Keratinocyte (primary cell): ENCODE data around the gene FAF1. TPM values are rescaled to one million over a fixed set of nuclear protein-coding genes. Genes with fewer than 3 reads are reported as not detected.

ENCODE experiments used
- DNase-seq: peaks from one replicate; pipeline ENCODE4 v3.0.0-alpha.2; 2011; ENCODE audit warnings: low read depth, missing footprints, low spot score
- FAIRE-seq: peaks from 2 replicates; lab custom pipeline; 2011; peaks lifted over from hg19 to GRCh38; lab: Jason Lieb, UNC
- H2AFZ ChIP-seq: 2 replicates; pipeline ENCODE4 v1.6.0; 2012; ENCODE audit warnings: low read length, control low read depth, inconsistent platforms; ENCODE audit not compliant: control insufficient read depth
- H3K27ac ChIP-seq: 2 replicates; pipeline ENCODE4 v1.5.1; 2011; ENCODE audit warnings: low read length; ENCODE audit not compliant: control insufficient read depth, insufficient read depth
- H3K27me3 ChIP-seq: 3 replicates; pipeline ENCODE4 v1.6.0; 2011; ENCODE audit warnings: low read length; ENCODE audit not compliant: control insufficient read depth, insufficient read depth; ENCODE audit errors: extremely low read depth
- H3K36me3 ChIP-seq, 2 experiments: 2 replicates in 1 of 2; 3 replicates in 1 of 2; pipeline ENCODE4 v1.5.1; 2011; ENCODE audit warnings: low read length in 2 of 2, mild to moderate bottlenecking in 1 of 2; ENCODE audit not compliant: control insufficient read depth in 2 of 2, insufficient read depth in 2 of 2; ENCODE audit errors: extremely low read depth in 1 of 2
- H3K4me1 ChIP-seq: 3 replicates; pipeline ENCODE4 v1.5.1; 2011; ENCODE audit warnings: low read length; ENCODE audit not compliant: control insufficient read depth, insufficient read depth; ENCODE audit errors: extremely low read depth
- H3K4me2 ChIP-seq: 3 replicates; pipeline ENCODE4 v1.6.0; 2011; ENCODE audit warnings: low read depth, low read length; ENCODE audit not compliant: control insufficient read depth, insufficient read depth; ENCODE audit errors: extremely low read depth
- H3K4me3 ChIP-seq, 3 experiments: fragments of 200-600 bp in 1 of 3; sonication (generic) in 1 of 3; 2 replicates in 2 of 3; 3 replicates in 1 of 3; pipeline ENCODE4 v1.5.1; 2011 to 2016; ENCODE audit warnings: low read length in 3 of 3, mild to moderate bottlenecking in 3 of 3, control low read depth in 2 of 3, inconsistent platforms in 1 of 3, low read depth in 1 of 3, mixed read lengths in 1 of 3, mixed run types in 1 of 3, moderate library complexity in 1 of 3; ENCODE audit not compliant: control insufficient read depth in 2 of 3, insufficient read depth in 2 of 3; ENCODE audit errors: extremely low read depth in 1 of 3
- H3K79me2 ChIP-seq: 2 replicates; pipeline ENCODE4 v1.6.0; 2012; ENCODE audit warnings: low read length; ENCODE audit not compliant: control insufficient read depth, insufficient read depth
- H3K9ac ChIP-seq: 3 replicates; pipeline ENCODE4 v1.6.0; 2011; ENCODE audit warnings: low read length; ENCODE audit not compliant: control insufficient read depth, insufficient read depth; ENCODE audit errors: extremely low read depth
- H3K9me1 ChIP-seq: 3 replicates; pipeline ENCODE4 v1.6.0; 2011; ENCODE audit warnings: low read length; ENCODE audit not compliant: control insufficient read depth, insufficient read depth; ENCODE audit errors: extremely low read depth
- H3K9me3 ChIP-seq: 2 replicates; pipeline ENCODE4 v1.5.1; 2012; ENCODE audit warnings: low read depth, low read length; ENCODE audit not compliant: control insufficient read depth
- H4K20me1 ChIP-seq: 3 replicates; pipeline ENCODE4 v1.6.0; 2011; ENCODE audit warnings: low read length; ENCODE audit not compliant: control insufficient read depth, insufficient read depth; ENCODE audit errors: extremely low read depth
- EZH2 ChIP-seq: IDR thresholded peaks from one replicate; pipeline ENCODE4 v1.6.1; 2012; ENCODE audit warnings: inconsistent platforms, mild to moderate bottlenecking, low read length, moderate library complexity
- dilution Hi-C: fragments of 300-500 bp; cut with MboI; formaldehyde crosslinking; loops from one replicate; pipeline ENCODE4 v1.7.0; 2020; ENCODE audit warnings: low sequenced_read_pairs; ENCODE audit not compliant: extremely low pct_ligation_motif_present
- polyA plus RNA-seq, 5 experiments: library from polyadenylated mRNA; depleted of rRNA in 3 of 5; stranded (reverse) in 3 of 5; stranded (forward) in 1 of 5; unstranded in 1 of 5; fragments of >200 nt; gene quantifications; 1 replicate in 1 of 5; 2 replicates in 3 of 5; 3 replicates in 1 of 5; pipeline versions ENCODE4 v1.2.1 to v1.2.3, GENCODE V29; 2011 to 2012; ENCODE audit warnings: missing spikeins in 2 of 5, low read depth in 1 of 5, low replicate concordance in 1 of 5
- TF ChIP-seq, protein P1 (sequence below), 3 experiments: IDR thresholded peaks in 1 of 3; conservative IDR thresholded peaks in 1 of 3; optimal IDR thresholded peaks in 1 of 3; 2 replicates in 2 of 3; 3 replicates in 1 of 3; pipeline versions ENCODE3 to v1.5.1; 2011; ENCODE audit warnings: low read length in 3 of 3, mild to moderate bottlenecking in 3 of 3, moderate library complexity in 2 of 3, control low read depth in 1 of 3, inconsistent platforms in 1 of 3; ENCODE audit not compliant: insufficient read depth in 2 of 3; ENCODE audit errors: extremely low read depth in 1 of 3

FAF1 gene
- polyA plus RNA-seq, 1 donor (not counting 4 experiments of a cell fraction or from before 2014, with no cell fraction given) = 33.1 TPM

- no peaks in the 10 kb centered on the region for H4K20me1 ChIP-seq
- no peaks in the 10 kb centered on the region for H3K79me2 ChIP-seq
- dilution Hi-C loops = no loop called here
- H2AFZ ChIP-seq = no peak overlapping the region
- no peaks in the 10 kb centered on the region for H3K36me3 ChIP-seq
- no peak for TF ChIP-seq EZH2
- TF ChIP-seq, protein P1, sequence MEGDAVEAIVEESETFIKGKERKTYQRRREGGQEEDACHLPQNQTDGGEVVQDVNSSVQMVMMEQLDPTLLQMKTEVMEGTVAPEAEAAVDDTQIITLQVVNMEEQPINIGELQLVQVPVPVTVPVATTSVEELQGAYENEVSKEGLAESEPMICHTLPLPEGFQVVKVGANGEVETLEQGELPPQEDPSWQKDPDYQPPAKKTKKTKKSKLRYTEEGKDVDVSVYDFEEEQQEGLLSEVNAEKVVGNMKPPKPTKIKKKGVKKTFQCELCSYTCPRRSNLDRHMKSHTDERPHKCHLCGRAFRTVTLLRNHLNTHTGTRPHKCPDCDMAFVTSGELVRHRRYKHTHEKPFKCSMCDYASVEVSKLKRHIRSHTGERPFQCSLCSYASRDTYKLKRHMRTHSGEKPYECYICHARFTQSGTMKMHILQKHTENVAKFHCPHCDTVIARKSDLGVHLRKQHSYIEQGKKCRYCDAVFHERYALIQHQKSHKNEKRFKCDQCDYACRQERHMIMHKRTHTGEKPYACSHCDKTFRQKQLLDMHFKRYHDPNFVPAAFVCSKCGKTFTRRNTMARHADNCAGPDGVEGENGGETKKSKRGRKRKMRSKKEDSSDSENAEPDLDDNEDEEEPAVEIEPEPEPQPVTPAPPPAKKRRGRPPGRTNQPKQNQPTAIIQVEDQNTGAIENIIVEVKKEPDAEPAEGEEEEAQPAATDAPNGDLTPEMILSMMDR (optimal IDR thresholded peaks at IDR 0.05 in 1 of 3, IDR thresholded peaks at IDR 0.05 in 1 of 3, conservative IDR thresholded peaks at IDR 0.05 in 1 of 3; ENCODE audit: extremely low read depth in 1 of 3, insufficient read depth in 2 of 3, low read length in 3 of 3) = no peak
- FAIRE-seq = no peak
- DNase-seq = no peak
- H3K4me1 ChIP-seq = peaks cover 20% of the 10 kb centered on the region
- H3K9me1 ChIP-seq = no peaks in the 10 kb centered on the region
- no peak overlapping the region for H3K4me3 ChIP-seq
- H3K27me3 ChIP-seq = no peaks in the 10 kb centered on the region
- H3K9ac ChIP-seq = no peak overlapping the region
- H3K27ac ChIP-seq = no peak overlapping the region
- H3K4me2 ChIP-seq = no peak overlapping the region
- H3K9me3 ChIP-seq = no peaks in the 10 kb centered on the region
Measured at GRCh38 chr1:50604580-50604979, 355.5 kb downstream of the FAF1 start.

- Histone ChIP-seq H3K36me3 (no peaks in the 10 kb centered on the region), H3K27me3 (no peaks in the 10 kb centered on the region), H3K27ac (peak overlapping the region; percentile 74), H3K4me2 (peak overlapping the region; percentile 88), H3K4me3 (peak overlapping the region in 2 of 3 experiments; percentile 55 to 59), H2AFZ (peak overlapping the region; percentile 20), H3K9me3 (no peaks in the 10 kb centered on the region), H3K4me1 (peaks cover 20% of the 10 kb centered on the region), H4K20me1 (no peaks in the 10 kb centered on the region), H3K9ac (no peak overlapping the region), H3K79me2 (no peaks in the 10 kb centered on the region), H3K9me1 (no peaks in the 10 kb centered on the region)
- FAIRE-seq = peak; percentile 96
- dilution Hi-C loops = no loop called here
- TF ChIP-seq, protein P1 (optimal IDR thresholded peaks at IDR 0.05 in 1 of 3, IDR thresholded peaks at IDR 0.05 in 1 of 3, conservative IDR thresholded peaks at IDR 0.05 in 1 of 3; ENCODE audit: extremely low read depth in 1 of 3, insufficient read depth in 2 of 3, low read length in 3 of 3) = no peak
- TF ChIP-seq EZH2 = no peak
- DNase-seq = peak; percentile 95
Measured at GRCh38 chr1:50603274-50604271, 356.5 kb downstream of the FAF1 start.
